ENCODE measurements around the gene ENOPH1. TPM values are rescaled to one million over a fixed set of nuclear protein-coding genes. Genes with fewer than 3 reads are reported as not detected.

The ENOPH1 gene
- total RNA-seq, 2 donors from 2014 or later = 57.0 to 67.8 TPM

DNA sequence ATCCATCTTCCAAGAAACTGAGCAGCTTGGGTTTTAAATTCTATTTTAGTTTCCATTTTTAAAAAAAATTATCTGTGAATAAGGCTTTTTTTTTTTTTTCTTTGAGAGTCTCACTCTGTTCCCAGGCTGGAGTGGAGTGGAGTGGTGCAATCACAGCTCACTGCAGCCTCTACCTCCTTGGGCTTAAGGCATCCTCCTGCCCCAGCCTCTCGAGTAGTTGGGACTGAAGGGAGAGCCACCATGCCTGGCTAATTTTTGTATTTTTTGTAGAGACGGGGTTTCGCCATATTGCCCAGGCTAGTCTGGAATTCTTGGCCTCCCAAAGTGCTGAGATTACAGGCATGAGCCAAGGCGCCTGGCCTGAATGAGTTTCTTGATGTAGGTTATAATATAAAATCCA is 1.4 kb downstream of the ENOPH1 start:
- H3K4me1 Mint-ChIP-seq (ENCODE audit: low read depth) = peaks cover 72% of the 10 kb centered on the region

DNA sequence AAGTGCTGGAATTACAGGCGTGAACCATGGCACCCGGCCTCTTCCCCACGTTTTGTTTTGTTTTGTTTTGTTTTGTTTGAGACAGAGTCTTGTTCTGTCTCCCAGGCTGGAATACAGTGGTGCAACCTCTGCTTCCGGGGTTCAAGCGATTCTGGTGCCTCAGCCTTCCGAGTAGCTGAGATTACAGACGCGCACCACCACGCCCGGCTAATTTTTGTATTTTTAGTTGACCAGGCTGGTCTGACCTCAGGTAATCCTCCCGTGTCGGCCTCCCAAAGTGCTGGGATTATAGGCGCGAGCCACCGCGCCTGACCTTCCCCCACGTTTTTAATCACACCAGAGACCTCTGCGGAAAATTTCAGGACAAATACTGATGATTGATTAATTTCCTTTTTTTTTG is 2.2 kb downstream of the ENOPH1 start:
- peaks cover 72% of the 10 kb centered on the region for H3K4me1 Mint-ChIP-seq (ENCODE audit: low read depth)
- ATAC-seq (replicated peaks in 1 of 2) = no peak
- peak overlapping the region; percentile 74 for H3K27ac Mint-ChIP-seq
- H3K9me3 Mint-ChIP-seq = no peaks in the 10 kb centered on the region
- no peak for DNase-seq
- H3K36me3 Mint-ChIP-seq (ENCODE audit: insufficient read depth in 2 of 2) = peaks cover 18 to 36% of the 10 kb centered on the region in 2 donors
- no peaks in the 10 kb centered on the region for H3K27me3 Mint-ChIP-seq (ENCODE audit: low read depth)
- H3K4me3 Mint-ChIP-seq = peak overlapping the region; percentile 91 to 100

More for the DNA sequence above, 1.4 kb downstream of the ENOPH1 start:
- H3K4me3 Mint-ChIP-seq = peak overlapping the region; percentile 91 to 100
- ATAC-seq (replicated peaks in 1 of 2) (no peak), DNase-seq (no peak)
- peaks cover 22 to 37% of the 10 kb centered on the region in 2 donors for H3K36me3 Mint-ChIP-seq (ENCODE audit: insufficient read depth in 2 of 2)
- no peaks in the 10 kb centered on the region for H3K27me3 Mint-ChIP-seq (ENCODE audit: low read depth)
- peak overlapping the region; percentile 91 for H3K27ac Mint-ChIP-seq
- H3K9me3 Mint-ChIP-seq = no peaks in the 10 kb centered on the region

DNA sequence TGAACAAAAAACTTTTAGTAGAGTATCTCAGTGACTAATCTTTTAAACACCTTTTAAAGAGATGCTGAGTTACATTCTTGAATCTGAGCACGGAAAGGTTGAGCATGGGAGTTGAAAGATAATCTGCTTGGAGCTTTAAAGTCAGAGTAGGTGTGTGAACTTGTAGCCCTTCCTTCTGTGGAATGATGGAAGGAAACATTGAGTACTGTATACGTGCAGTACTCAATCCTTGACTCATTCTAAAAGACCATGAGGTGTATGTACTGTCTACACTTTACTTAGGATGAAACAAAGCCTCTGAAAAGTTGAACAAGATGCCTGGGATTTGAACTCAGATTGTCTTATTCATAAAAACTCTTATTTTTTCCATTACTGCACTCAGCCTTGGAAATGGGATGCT is 3.4 kb downstream of the ENOPH1 start:
- Mint-ChIP-seq H3K9me3 (no peaks in the 10 kb centered on the region), H3K36me3 (ENCODE audit: insufficient read depth in 2 of 2) (peaks cover 8 to 24% of the 10 kb centered on the region in 2 donors), H3K4me3 (peak overlapping the region; percentile 54 to 71), H3K27ac (peak overlapping the region; percentile 67), H3K4me1 (ENCODE audit: low read depth) (peaks cover 73% of the 10 kb centered on the region), H3K27me3 (ENCODE audit: low read depth) (no peaks in the 10 kb centered on the region)
- peak in 1 of 2 donors; percentile 21 for ATAC-seq (replicated peaks in 1 of 2)
- DNase-seq = no peak

DNA sequence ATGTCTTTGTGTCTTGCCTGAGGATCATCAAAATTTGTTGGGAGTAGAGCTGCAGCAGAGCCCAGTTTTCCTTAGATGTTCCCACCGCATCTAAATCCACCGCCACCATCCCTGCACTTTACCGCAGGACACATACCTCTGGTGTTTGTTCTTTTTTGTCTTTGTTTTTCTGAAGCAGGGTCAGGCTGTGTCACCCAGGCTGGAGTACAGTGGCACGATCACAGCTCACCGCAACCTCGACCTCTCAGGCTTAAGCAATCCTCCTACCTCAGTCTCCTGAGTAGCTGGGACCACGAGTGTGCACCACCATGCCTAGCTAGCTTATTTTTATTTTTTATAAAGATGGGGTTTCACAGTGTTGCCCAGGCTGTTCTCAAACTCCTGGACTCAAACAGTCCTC is 4.6 kb downstream of the ENOPH1 start:
- H3K27me3 Mint-ChIP-seq (ENCODE audit: low read depth) = no peaks in the 10 kb centered on the region
- peaks cover 85% of the 10 kb centered on the region for H3K4me1 Mint-ChIP-seq (ENCODE audit: low read depth)
- DNase-seq = no peak
- H3K27ac Mint-ChIP-seq = no peak overlapping the region
- no peak for ATAC-seq (replicated peaks in 1 of 2)
- peaks cover 4 to 23% of the 10 kb centered on the region in 2 donors for H3K36me3 Mint-ChIP-seq (ENCODE audit: insufficient read depth in 2 of 2)
- H3K4me3 Mint-ChIP-seq = no peak overlapping the region
- H3K9me3 Mint-ChIP-seq = no peaks in the 10 kb centered on the region

DNA sequence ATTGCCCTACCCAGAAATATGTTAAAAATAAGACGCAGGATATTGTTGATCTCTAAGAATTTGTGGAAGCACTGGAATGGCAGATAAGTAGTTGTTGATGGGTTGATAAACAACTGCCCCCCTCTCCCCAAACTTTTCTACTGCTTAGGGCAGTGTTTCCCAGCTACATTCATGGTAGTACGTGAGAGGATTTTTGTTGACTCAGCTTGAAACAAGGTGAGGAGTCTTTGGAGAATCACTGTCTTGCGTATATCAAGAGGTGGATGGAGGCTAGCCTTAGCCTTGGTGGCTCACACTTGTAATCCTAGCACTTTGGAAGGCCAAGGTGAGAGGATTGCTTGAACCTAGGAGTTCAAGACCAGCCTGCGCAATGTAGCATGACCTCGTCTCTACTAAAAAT is 5.7 kb downstream of the ENOPH1 start:
- no peaks in the 10 kb centered on the region for H3K9me3 Mint-ChIP-seq
- H3K27ac Mint-ChIP-seq = peak overlapping the region; percentile 32
- peaks cover 96% of the 10 kb centered on the region for H3K4me1 Mint-ChIP-seq (ENCODE audit: low read depth)
- peaks cover 2 to 23% of the 10 kb centered on the region in 2 donors for H3K36me3 Mint-ChIP-seq (ENCODE audit: insufficient read depth in 2 of 2)
- no peak overlapping the region for H3K4me3 Mint-ChIP-seq
- ATAC-seq (replicated peaks in 1 of 2) = no peak
- DNase-seq = no peak
- no peaks in the 10 kb centered on the region for H3K27me3 Mint-ChIP-seq (ENCODE audit: low read depth)

DNA sequence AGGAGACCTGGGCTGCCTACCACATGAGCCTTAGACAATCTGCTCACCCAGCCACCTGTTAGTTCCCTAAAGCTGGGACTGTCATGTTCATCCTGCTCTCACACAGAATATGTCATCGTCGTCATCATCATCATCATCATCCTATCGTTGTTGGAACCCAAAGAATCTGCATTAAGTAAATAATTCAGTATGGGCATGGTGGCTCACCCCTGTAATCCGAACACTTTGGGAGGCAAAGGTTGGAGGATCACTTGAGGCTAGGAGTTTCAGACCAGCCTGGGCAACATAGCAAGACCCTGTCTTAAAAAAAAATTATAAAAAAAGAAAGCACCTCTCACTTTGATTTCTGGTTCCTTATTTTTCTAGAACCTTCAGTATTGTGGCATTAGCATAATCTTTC is 6.4 kb downstream of the ENOPH1 start:
- no peaks in the 10 kb centered on the region for H3K9me3 Mint-ChIP-seq
- ATAC-seq (replicated peaks in 1 of 2) = no peak
- peaks cover 0 to 23% of the 10 kb centered on the region in 2 donors for H3K36me3 Mint-ChIP-seq (ENCODE audit: insufficient read depth in 2 of 2)

DNA sequence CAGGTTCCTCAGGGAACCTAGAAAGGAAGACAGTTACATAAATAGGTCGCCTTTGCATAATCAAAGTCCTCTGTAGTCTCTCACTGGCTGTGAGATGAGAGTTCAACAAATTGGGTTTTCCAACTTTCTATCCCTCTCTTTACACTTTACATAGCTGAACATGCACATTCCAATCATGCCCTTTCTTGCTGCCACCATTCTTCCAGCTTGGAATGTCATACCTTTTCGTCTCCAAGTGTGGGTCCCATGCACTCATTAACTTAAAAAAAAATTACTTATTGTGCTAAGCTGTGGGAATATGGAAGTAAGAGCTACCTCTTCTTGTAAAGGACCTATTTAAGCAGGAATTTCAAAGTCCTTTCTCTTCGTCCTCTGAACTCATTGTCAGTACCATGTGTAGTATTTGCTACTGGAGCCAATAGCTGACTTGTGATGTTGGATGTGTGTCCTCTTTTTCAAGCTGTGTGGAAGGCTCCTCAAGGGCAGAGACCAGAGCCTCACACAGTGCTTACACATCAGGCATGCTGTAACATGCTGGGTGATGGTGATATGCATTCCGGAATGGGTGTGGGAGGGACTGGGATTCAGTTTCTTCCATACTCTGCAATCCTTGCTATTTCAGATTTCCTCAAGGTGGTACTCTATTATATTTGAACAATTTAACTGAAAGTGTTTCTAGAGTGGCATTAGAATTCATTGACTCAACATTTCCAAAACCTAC is 7.1 kb downstream of the ENOPH1 start:
- Mint-ChIP-seq H3K27me3 (ENCODE audit: low read depth) (no peaks in the 10 kb centered on the region), H3K4me3 (no peak overlapping the region), H3K4me1 (ENCODE audit: low read depth) (peaks cover 93% of the 10 kb centered on the region), H3K36me3 (ENCODE audit: insufficient read depth in 2 of 2) (peaks cover 0 to 23% of the 10 kb centered on the region in 2 donors), H3K9me3 (no peaks in the 10 kb centered on the region), H3K27ac (peak overlapping the region; percentile 3)
- ATAC-seq (replicated peaks in 1 of 2) (no peak), DNase-seq (no peak)

More for the DNA sequence above, 6.4 kb downstream of the ENOPH1 start:
- Mint-ChIP-seq H3K27me3 (ENCODE audit: low read depth) (no peaks in the 10 kb centered on the region), H3K27ac (peak overlapping the region; percentile 3), H3K4me3 (no peak overlapping the region), H3K4me1 (ENCODE audit: low read depth) (peaks cover 95% of the 10 kb centered on the region)
- DNase-seq = no peak

DNA sequence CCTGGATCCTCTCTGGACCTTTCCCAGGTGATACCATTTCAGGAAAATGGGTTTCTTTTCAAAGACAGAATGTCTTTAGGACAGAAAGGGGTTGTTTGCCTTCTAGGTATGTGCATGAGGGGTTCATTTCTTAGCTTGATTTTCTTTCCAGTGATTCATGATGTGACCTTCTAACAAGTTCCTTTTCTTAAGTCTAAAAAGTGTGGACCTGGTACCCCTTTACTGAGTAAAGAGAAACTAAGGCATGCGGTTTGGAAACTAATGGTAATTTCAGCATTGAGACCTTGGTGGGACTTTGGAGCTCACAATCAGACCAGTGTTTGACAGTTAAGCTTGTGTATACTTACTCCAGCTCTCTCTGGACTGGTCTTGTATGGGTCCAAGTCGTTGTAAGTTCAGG is 8.7 kb downstream of the ENOPH1 start:
- peak overlapping the region; percentile 55 for H3K27ac Mint-ChIP-seq
- H3K4me3 Mint-ChIP-seq = peak overlapping the region in 1 of 2 donors; percentile 2
- no peak for ATAC-seq (replicated peaks in 1 of 2)
- no peaks in the 10 kb centered on the region for H3K27me3 Mint-ChIP-seq (ENCODE audit: low read depth)
- peaks cover 78% of the 10 kb centered on the region for H3K4me1 Mint-ChIP-seq (ENCODE audit: low read depth)
- H3K36me3 Mint-ChIP-seq (ENCODE audit: insufficient read depth in 2 of 2) = peaks cover 0 to 23% of the 10 kb centered on the region in 2 donors
- DNase-seq = no peak
- H3K9me3 Mint-ChIP-seq = no peaks in the 10 kb centered on the region

DNA sequence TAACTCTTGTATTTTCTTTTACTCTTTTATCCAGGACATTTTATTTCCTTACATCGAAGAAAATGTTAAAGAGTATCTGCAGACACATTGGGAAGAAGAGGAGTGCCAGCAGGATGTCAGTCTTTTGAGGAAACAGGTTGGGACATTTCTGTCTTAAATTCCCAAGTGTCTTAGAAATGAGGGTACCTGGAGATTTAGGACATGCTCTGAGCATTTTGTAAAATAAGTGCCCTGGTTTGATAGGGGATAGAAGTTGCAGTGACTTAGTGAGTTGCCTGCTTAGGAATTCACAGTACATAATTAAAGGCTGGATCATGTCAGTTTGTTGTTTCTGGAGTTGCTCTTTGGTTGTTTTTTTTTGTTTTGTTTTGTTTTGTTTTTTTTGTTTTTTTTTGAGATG is 17.5 kb downstream of the ENOPH1 start:
- H3K27ac Mint-ChIP-seq = peak overlapping the region; percentile 85
- H3K4me3 Mint-ChIP-seq = no peak overlapping the region
- peaks cover 16% of the 10 kb centered on the region for H3K4me1 Mint-ChIP-seq (ENCODE audit: low read depth)
- no peak for ATAC-seq (replicated peaks in 1 of 2)
- peaks cover 10 to 33% of the 10 kb centered on the region in 2 donors for H3K36me3 Mint-ChIP-seq (ENCODE audit: insufficient read depth in 2 of 2)
- H3K27me3 Mint-ChIP-seq (ENCODE audit: low read depth) = no peaks in the 10 kb centered on the region
- no peaks in the 10 kb centered on the region for H3K9me3 Mint-ChIP-seq
- DNase-seq = no peak

DNA sequence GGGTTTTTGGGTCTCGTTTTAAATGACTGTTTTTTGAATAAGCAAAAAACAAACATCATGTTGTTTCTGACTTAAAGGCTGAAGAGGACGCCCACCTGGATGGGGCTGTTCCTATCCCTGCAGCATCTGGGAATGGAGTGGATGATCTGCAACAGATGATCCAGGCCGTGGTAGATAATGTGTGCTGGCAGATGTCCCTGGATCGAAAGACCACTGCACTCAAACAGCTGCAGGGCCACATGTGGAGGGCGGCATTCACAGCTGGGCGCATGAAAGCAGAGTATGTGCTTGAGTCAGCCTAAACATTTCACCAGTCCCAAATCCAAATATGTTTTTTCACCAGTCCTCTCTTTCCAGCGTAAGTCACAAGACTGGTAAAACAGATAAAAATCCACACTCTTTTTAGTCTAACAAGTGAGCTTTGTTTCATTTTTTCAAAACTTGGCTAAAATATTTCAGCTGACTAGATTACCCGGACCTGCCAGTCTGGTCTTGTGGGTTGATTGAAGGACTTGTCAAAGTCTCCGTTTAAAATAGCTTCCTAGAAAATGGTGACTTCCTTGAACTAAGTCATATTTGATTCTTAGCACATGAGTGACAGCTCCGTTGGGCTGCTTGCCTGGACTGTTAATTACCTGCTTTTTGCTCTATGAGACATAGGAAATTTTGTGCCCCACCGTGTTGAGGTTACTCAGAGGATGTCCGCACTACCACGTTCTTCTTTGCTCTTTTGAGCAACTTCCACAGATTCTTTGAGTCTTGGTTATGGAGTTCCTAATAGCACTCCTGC is 20.8 kb downstream of the ENOPH1 start:
- peaks cover 12 to 37% of the 10 kb centered on the region in 2 donors for H3K36me3 Mint-ChIP-seq (ENCODE audit: insufficient read depth in 2 of 2)
- no peak for DNase-seq
- no peaks in the 10 kb centered on the region for H3K9me3 Mint-ChIP-seq
- no peak overlapping the region for H3K4me3 Mint-ChIP-seq
- no peak for ATAC-seq (replicated peaks in 1 of 2)
- H3K27me3 Mint-ChIP-seq (ENCODE audit: low read depth) = no peaks in the 10 kb centered on the region
- peak overlapping the region; percentile 51 for H3K27ac Mint-ChIP-seq
- H3K4me1 Mint-ChIP-seq (ENCODE audit: low read depth) = peaks cover 12% of the 10 kb centered on the region

DNA sequence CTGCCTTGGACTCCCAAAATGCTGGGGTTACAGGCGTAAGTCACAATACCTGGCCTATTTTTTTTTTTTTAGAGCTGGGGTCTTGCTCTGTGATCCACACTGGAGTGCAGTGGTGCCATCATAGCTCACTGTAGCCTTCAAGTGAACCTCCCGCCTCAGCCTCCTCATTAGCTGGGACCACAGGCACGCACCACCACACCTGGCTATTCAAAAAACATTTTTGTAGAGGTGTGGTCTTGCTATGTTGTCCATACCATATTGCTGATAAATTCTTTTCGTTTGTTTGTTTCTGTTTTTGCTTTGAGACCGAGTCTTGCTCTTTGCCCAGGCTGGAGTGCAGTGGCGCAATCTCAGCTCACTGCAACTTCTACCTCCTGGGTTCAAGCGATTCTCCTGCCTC is 21.6 kb downstream of the ENOPH1 start:
- Mint-ChIP-seq H3K27me3 (ENCODE audit: low read depth) (no peaks in the 10 kb centered on the region), H3K36me3 (ENCODE audit: insufficient read depth in 2 of 2) (peaks cover 12 to 39% of the 10 kb centered on the region in 2 donors), H3K4me1 (ENCODE audit: low read depth) (peaks cover 12% of the 10 kb centered on the region), H3K27ac (peak overlapping the region; percentile 73), H3K4me3 (no peak overlapping the region), H3K9me3 (no peaks in the 10 kb centered on the region)
- ATAC-seq (replicated peaks in 1 of 2) = no peak
- no peak for DNase-seq

DNA sequence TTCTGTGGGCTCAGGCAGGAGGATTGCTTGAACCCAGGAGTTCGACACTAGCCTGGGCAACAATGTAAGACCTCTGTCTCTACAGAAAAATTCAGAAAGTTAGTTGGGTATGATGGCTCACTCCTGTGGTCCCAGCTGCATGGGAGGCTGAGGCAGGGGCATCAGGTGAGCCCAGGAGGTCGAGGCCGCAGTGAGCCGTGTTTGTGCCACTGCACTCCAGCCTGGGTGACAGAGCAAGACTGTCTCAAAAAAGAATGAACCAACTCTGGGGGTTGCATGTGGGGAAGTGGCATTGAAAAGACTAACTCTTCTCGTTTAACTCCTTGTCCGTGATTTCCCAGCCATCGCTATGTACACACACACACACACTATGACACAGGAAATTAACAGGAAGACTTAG is 26.9 kb downstream of the ENOPH1 start:
- no peak for ATAC-seq (replicated peaks in 1 of 2)
- H3K4me3 Mint-ChIP-seq = no peak overlapping the region
- peak overlapping the region; percentile 45 for H3K27ac Mint-ChIP-seq
- H3K27me3 Mint-ChIP-seq (ENCODE audit: low read depth) = no peaks in the 10 kb centered on the region
- H3K36me3 Mint-ChIP-seq (ENCODE audit: insufficient read depth in 2 of 2) = peaks cover 10 to 19% of the 10 kb centered on the region in 2 donors
- no peak for DNase-seq
- no peaks in the 10 kb centered on the region for H3K9me3 Mint-ChIP-seq
- H3K4me1 Mint-ChIP-seq (ENCODE audit: low read depth) = no peaks in the 10 kb centered on the region

DNA sequence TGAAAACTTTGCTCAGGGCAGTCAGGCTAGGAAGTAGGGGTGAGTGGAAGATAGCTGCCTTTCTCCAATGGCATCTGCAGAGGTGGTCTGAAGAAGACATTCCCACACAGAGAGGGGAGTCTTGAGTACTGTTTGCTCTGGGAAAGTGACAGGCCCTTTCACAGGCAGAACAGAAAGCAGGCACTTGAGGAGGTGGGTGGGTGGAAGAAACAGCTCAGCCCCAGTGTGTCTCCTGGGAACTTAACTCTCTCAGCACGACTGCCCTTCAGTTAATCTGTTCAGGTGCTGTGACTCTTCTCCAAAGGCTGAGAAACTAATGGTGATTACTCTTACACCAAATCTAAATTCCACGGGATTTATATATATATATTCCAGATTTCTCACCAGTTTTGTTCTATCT is 28.3 kb downstream of the ENOPH1 start:
- Mint-ChIP-seq H3K9me3 (no peaks in the 10 kb centered on the region), H3K36me3 (ENCODE audit: insufficient read depth in 2 of 2) (peaks cover 11 to 16% of the 10 kb centered on the region in 2 donors), H3K27ac (no peak overlapping the region), H3K27me3 (ENCODE audit: low read depth) (no peaks in the 10 kb centered on the region), H3K4me3 (no peak overlapping the region), H3K4me1 (ENCODE audit: low read depth) (no peaks in the 10 kb centered on the region)
- DNase-seq (no peak), ATAC-seq (replicated peaks in 1 of 2) (no peak)
